GM18498 (cell line): ENCODE results near the gene PCDH7.

Source experiments
- ATAC-seq: cut with Tn5 transposase; IDR thresholded peaks from one replicate; pipeline ENCODE4 v1.9.1; 2021; ENCODE audit warnings: mild to moderate bottlenecking, moderate library complexity; ENCODE audit not compliant: unreplicated experiment

The PCDH7 gene

DNA sequence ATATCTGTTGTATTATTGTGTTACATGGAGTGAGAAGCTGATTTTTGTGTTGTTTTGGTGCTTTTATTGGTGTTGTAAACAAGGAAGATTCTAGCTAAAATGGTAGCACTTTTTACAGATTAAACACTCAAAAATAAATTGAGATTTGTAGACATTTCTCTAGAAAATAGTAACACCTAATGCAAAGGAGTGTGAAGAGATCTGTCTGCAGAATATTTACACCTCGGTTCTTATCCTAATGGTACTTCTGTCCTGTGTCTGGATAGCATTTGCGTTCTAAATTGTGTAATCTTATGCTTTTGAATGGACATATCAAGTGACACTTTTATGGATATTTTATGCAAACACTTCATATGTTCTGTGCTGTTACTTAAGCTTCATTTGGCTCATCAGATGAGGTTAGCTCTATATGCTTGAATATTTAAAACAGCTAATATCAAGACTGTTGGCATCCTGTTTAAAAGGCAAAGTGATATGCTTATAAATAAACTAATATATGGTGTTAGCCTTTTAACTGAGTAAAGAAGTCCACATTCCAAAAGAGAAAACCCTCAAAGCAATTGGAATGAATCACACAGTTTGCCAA lies 6.0 kb downstream of the PCDH7 start:
- no peak for ATAC-seq

DNA sequence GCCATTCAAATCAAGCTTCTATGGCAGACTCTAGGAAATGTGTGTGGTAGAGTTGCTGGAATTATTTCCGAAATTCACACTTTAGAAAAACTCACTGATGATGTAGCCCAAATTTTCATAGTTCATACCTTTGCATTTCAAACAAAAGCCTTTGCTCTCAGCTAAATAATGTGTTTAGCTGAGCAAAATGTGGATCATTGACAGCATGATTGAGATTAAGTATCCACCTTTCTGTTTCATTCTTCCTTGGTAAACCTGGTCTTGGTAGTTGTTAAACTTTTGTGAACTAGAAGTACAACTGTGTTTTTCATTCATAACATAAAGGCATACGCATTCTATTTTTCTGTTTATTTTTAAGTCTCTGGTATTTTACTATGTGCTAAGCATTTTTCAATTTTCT lies 7.2 kb downstream of the PCDH7 start:
- ATAC-seq: no peak

DNA sequence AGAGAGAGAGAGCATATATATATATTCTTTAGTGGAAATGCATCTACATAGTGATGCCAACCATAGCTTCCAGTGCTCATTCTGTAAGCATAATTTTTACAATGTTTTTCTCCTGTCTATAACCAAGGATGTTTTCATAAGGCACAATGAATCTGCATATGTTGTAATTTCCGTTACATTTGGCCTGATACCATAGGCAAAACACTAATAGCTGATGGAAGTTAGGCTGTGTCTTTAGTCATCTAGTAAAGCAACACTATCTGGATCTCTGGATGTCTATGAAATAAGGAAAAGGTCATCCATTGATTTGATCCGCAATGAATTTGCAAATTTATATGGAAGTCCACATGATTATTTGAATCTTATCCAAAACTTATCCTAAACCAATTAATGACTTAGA lies 8.1 kb downstream of the PCDH7 start:
- no peak for ATAC-seq

DNA sequence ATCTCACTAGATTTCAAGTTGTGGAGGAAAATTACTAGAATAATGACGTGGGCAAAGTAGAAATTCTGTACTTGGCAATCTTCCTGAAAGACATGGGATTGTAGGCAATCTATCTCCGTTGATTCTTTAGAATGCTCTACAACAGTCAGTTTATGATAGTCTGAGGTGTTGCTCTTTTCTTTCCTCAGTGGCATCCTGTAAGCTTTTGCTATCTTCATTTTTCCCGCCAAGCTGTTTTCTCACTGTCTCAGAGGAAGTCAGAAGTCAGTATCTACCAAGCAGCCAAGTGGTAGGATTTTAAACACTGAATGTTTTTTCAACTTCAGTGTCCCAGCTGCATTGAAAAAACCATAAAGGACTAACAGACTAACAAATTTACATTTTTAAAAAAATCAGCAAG lies 23.7 kb downstream of the PCDH7 start:
- ATAC-seq: no peak

DNA sequence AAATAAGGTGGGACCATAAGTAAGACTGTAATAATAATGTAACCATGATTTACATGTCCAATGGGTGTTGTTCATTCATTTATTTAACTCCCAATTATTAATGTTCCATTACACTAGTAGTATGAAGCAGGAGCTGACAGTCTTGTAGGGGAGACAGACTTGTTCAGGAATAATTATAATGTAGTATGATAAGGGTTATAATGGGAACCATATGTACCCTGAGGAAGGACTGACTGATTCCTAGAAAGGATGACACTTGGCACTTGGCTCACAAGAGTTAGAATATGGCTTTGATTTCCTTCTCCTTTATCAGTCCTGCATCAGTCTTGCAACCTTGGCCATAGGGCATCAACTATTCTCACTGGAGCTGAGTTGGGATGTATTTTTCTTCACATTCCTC lies 24.2 kb downstream of the PCDH7 start:
- no peak for ATAC-seq

DNA sequence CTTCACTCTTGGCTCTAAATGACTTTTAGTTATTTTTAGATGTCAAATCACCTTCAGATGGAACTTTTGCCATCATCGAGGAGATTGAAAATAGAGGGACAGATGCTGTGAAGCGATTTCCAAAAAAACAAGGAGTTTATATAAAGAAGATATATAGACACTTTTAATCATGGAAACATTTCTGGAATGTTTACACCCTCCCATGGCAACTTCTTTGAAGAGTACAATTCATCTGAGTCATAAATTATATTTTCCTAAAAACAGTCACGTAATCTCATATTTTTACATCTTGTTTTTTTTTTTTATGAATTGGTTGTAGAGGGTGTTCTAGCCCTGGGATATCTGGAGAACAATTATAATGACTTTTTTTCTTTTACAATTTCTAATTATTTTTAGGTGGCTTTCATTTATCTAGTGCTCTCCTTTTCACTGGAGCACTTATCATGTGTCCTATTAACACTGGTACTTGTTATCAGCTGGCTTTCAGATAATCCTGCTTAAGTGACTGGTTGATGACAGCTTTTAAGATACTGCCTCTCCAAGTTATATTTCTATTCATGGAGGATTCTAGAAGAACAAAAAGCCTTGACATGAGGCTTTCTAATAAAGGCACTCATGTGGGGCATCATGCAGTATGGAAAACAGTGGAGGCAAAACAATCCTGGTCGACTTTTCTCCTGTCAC lies 24.9 kb downstream of the PCDH7 start:
- no peak for ATAC-seq

DNA sequence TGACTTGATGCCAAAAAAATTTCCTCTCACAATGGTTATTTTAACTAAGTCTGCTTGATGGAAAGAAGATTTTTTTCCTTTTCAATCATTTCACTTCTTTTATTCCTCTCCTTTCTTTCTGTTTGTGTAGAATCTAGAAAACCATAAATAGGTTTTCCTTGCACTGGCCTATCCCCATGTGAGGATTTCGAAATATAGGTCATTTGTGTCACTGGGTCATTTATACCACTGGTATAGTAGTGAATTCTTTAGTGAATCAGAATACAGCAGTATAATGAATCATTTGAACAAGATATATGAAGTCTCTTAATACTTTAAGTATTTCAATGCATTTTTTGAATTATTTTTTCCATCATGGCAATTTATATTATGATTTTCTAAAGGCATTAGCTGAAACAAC lies 26.6 kb downstream of the PCDH7 start:
- no peak for ATAC-seq

DNA sequence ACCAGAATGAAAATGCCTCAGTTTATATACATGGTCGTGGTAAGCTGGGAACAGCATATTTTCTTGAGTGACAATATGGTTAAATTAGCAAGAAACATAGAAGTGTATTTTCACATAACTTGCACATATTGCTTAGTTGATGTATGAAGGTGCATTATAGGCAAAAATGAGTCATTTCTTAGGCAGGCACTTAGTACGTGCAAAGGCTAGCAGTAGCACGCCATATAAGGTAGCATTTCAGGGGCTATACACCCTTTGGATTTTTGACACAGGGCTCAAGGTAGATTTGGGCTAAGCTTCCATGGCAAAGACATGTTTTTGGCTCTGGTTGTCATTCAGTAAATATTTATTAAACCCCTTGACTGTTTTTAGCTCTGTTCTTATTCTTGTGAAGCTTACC lies 33.1 kb downstream of the PCDH7 start:
- ATAC-seq: no peak

DNA sequence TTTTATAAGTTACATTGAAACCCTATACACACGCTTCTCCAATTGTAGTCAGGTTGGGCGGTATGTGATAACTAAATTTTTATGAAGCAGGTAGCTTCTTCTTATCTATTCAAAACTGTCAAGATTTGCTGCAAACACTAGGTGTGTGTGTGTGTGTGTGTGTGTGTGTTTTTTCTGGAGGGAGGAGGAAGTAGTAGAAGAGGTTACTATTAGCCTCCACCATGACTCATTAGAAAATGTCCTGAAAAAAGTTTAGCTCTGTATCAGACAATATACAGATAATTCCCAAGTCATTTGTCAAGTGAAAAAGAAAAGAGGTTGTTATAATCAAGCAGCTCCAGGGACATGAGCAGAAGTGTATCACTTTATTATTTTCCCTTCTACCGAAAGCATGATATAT lies 33.9 kb downstream of the PCDH7 start:
- ATAC-seq: no peak

DNA sequence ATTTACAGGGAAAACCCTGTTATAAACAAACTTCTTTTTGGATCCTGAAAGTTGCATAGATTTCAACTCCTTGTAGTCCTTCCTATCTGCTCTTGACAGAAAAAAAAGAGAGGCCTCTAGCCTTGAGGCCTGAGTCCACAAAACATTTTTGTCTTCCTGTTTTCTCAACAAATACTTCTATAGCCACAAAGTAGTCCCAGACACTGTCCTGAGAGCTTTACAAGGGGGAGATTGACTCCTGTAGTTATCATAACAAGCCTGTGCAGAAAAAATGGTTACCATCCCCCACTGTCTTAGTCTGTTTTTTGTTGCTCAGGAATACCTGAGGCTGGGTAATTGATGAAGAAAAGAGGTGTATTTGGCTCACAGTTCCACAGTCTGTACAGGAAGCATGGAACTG lies 35.2 kb downstream of the PCDH7 start:
- no peak for ATAC-seq

DNA sequence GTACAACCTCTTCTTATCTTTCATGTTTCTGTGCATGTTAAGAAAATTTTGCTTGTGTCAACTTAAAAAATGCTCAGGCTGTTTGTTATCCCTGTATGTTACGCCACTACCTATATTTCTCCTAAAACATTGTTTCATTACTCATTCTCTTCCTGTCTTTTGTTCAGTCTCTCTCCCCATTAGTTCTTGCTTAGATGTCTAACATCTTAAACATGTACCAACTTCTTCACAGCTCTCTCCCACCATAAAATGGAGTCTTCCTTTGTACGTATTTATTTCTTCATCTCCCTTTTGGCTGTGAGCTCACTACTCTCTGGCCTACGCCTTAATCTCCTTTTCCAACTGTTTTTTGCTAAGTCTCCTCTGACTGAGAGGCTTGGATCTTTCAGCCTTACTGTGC lies 36.4 kb downstream of the PCDH7 start:
- no peak for ATAC-seq

DNA sequence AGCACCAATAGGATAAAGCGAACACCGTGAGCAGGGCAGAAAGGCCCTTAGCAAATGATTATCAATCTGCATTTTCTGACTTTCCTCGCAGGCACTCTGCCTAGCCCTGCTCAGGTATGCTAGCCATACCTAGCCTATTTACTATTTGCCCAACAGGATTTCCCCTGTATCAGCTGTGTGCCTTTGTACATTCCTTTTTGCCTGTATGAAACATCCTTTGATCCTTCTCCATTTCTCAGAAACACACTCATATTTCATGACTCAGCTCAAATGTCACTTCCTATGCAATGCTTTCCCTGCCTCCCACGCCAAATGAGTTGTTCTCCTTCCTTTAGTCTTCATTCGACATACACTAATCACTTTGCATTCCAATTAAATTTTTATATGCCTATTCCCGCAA lies 37.2 kb downstream of the PCDH7 start:
- no peak for ATAC-seq

DNA sequence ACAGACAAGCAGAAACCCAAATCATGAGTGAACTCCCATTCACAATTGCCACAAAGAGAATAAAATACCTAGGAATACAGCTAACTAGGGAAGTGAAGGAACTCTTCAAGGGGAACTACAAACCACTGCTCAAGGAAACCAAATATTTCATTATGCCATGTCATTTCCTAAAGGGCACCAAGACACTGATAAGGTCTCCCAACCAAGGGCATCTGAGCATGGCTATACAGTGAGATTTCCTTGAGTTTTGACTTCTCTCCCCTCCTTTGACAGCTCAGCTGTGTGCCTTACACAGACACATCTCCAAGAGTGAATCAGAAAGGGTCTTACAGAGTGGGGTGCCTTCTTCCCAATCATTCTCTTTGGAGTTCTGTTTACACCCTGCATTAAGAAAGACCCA lies 40.4 kb downstream of the PCDH7 start:
- ATAC-seq: no peak

DNA sequence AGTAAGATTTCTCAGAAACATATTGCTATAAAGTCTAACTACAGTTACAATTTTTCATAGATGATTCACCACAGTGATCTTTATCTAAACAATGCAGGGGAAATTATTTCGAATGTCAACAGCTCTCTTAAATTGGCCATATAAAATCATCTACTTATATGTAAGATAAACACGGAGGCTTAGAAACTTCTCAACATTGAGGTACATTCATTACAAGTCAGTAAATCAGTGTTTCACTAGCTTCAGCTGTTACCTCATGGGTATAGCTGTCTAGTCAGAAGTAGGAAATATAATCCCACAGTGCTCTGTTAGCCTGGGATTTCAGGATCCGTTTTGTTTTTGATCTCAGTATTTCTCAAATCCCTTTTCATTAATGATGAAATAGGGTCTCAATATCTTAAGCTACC lies 43.2 kb downstream of the PCDH7 start:
- no peak for ATAC-seq

DNA sequence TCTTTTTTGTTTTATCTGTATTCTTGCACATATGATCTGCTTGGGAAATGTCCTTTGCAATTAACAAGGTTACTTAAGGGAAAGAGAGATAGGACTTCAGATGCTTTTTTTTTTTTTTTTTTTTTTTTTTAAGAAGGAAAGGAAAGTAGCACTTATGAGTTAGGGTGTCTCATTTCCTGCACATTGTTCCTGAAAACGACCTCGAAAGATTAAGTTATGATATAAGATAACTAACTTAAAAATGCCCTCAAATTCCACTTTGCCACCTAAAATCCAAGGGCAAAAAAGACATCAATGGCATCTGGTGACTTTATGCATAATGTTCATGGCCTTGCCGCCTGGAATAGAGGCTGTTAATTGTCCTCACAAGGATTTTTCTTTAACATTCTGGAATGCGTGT lies 44.9 kb downstream of the PCDH7 start:
- no peak for ATAC-seq

DNA sequence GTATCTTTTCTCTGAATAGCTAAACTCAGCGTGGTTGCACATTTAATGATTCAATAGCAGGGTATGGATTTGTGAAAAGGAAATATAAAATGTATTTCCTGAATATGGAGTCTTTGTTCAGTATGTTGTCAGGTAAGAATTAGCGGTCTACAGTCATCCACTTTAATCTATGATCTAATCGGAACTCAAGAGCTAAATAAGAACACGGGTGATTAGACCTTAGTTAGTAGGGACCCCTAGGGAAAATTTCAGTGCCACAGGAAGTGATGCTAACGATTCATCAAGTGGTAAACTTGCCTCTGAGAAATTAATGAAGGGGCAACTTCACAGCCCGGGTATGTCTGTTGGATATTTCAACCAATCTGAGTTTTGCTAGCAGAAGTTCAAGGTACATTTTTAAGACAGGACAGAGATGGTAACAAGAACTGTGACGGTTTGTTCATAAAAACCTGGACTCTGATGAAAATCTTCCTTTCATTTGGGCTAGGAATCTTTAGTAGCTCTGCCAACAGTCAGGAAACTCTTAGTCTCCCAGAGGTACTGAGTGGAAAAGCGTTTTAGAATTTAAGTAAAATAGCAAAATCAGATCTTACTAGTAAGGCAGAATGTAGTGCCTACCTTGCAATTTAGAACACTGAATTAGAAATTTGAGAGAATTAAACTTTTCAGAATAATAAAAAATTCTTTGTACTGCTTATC lies 47.1 kb downstream of the PCDH7 start:
- no peak for ATAC-seq

DNA sequence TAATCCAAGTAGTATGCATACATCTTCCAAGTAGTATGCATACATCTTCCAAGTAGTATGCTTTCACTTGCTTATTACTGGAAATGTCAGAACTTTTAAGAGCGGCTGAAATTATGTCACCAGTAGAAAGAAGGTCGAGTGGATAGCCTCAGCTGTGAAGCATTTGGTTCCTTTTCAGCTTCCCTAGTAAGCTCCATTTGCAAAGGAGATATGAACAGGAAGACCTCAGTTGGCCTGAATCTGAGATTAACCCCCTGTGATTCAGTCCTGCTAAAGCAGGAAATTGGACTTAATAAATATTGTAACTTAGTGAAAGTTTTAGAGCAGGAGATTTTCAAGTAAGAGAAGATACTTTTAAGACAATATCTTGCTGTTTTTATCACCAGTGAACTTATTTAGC lies 48.1 kb downstream of the PCDH7 start:
- ATAC-seq: no peak

DNA sequence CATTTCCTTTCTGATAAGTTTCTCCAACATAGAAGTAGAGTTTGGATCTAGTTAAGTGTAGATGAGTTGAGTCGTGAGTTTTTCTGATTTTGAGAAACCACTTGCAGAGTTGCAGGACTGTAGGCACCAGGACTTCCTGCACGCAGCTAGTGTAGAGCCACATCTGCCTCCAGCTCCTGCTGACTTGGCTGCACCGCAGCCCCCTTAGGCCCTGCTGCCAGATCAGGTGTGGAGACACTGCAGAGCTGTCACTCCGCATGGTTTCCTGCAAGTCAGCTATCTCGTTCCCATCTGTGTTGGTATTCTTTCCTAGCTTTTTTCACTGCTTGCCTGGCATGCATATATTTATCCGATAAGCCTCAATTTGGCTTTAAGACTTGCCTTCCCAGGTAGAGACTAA lies 48.9 kb downstream of the PCDH7 start:
- no peak for ATAC-seq

DNA sequence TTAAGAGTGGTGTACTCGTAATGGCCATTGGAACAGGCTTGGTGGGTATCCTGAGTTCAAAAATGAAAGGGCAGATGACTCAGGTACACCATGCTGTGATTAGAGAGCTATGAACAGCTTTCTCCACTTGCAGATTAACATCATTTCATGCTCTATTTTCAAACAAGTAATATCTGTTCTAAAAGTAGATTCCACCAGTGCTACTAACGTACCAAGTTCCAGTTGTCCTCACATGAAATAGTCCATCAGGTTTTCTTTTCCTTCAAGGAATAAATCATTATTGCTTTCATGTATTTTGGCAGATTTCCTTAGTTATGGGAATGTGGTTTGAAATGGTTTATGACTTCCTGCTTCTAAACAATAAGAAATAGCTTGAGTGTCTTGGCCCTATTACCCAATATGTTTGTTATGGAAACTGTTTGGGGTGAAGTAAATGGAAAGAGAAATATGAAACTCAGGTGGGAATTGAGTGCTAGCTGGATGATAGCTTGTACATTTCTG lies 49.9 kb downstream of the PCDH7 start:
- no peak for ATAC-seq

DNA sequence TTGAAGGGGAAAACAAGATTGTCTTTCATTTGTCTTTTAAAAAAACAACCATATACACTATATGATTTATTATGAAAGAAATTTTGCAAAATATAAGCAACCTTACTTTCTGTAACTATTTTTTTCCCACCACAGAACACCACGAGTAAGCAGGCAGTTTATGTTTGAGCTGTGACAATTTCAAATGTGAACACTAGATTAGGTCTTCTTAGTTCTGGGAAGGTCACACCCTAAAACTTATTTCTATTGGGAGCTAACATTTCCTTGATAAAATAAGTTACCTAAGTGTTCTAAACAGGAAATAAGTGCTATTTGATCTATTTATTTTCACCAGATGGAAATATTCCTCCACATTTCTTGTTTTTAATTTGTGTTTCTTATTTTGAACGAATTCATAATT lies 50.6 kb downstream of the PCDH7 start:
- ATAC-seq: no peak

DNA sequence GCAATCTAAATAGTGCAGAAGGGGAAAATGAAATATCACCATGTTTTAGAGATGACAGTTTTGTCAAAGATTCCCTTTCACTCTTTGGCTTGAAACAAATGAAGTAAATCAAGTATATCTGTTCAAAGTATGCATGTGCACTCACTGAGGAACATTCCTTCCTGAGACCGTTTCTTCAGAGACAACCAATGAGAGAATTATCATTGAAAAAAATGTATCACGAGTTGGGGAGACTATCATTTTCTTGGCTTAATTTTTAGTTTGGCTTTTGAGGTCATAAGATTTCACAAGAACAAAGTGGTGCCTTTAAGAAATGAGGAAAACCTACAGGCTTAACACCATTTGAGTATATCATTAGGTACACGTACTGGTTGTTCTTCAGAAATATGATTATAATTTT lies 56.3 kb downstream of the PCDH7 start:
- ATAC-seq: no peak

DNA sequence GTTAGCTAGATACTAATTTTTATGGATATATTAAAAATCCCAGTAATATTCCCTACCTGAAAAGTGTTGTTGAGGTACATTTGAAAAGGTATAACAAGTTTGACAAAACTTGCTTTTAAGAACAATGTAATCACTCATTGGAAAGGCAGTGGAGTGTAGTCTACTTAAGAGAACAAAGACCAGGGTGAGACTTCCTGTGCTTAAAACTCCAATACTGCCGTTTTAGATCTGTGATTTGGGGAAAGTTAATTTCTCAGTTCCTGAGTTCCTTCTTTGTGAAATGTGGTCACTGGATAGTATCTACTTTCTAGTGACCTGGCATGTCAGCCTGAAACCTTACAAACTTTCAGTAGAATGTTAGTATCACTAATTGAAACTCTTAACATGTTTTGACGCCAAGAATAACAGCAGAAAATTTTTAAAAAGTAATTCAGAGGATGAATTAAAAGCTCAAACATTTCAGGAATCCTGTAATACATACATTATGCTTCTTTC lies 56.8 kb downstream of the PCDH7 start:
- ATAC-seq: no peak
